HG02571 (cell line): ENCODE data around the gene TOMM7.
A peak's percentile ranks its signal among the peaks of the same experiment; 100 is the strongest.
"Not testable (repeated sequence)": the region's sequence is repeated elsewhere in the genome, so short reads cannot be mapped to it uniquely, and the experiment has no call there.

Experiments
- ATAC-seq: cut with Tn5 transposase; IDR thresholded peaks from one replicate; pipeline ENCODE4 v1.9.1; 2021; ENCODE audit warnings: mild to moderate bottlenecking, moderate library complexity; ENCODE audit not compliant: unreplicated experiment

The TOMM7 gene

DNA sequence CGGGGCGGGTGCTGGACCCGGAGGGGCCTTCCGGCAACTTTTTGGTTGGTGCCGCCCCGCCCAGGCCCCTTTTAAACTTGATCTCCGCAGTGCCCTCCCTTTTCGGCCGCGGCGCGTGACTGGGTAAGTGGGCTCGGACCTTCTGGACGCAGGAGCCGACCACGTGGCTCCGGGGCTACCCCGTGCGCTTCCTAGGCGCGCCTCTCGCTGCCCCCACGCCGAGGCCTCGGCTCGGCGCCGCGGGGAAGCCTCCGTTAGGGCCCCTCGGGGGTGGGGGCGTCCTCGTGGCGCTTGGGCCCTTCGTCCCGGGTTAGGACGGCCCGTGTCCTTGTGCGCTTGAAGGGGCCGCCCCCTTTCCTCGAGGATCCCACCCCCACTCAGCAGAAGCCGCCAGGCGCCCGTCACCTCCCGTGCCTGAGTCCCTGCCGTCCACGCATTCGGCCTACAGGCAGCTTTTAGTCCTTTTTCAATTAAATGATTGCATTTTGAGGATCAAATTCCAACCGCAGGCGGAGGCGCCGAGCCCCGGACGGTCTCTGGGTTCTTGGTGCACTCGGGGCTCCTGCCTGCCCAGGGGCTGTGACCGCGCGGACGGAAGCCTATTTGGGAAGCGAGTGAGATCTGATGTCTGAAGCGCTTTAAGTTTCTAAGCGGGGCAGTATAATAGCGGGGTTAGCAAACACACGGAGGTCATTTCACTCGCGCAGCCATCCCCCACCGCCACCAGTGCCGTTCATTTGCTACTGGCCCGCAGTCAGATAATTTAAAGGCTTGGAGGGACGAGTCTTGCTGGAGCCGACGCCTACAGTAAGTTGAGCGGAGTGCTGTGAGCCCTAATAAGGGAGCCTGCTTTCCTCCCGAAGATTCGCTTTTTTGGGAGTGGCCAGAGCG is 31.8 kb upstream of the TOMM7 start:
- ATAC-seq, result peak; percentile 80

DNA sequence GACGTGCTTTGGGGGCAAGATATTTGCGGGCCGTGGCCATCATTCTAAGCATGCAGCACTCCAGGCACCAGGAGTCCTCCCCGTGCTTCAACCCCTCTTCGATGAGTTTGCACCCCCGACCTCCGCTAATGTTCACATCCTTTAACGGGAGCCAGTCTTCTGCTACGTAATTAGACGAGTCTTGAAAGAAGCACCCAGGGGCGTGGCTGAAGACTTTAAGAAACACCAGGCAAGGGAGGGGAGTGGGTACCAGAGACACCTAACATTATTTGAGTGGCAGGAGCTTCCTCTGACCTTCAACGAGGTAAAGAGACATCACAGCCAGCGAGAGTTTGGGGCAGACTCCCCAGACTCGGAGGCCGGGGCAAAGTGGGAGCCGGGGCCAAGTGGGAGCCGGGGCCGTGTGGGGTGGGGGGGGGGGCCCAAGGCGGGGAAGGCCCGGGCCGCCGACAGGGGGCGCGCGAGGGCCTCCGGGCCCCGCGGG is 31.1 kb upstream of the TOMM7 start:
- peak; percentile 30 for ATAC-seq

DNA sequence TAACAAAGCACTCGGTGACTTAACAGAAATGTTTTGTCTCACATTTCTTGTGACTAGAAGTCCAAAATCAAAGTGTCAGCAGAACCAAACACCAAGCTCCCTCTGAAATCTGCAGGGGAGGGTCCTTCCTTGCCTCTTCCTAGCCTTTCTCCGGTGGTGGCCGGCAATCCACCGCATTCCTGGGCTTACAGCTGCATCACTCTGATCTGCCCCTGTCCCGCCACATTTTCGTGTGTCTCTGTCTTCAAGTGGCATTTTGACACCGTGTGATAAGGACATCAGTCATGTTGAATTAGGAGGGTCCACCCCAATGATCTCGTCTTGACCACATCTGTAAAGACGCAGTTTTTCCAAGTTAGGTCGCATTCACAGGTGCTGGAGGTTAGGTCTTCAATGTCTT is 30.5 kb upstream of the TOMM7 start:
- ATAC-seq, result no peak

DNA sequence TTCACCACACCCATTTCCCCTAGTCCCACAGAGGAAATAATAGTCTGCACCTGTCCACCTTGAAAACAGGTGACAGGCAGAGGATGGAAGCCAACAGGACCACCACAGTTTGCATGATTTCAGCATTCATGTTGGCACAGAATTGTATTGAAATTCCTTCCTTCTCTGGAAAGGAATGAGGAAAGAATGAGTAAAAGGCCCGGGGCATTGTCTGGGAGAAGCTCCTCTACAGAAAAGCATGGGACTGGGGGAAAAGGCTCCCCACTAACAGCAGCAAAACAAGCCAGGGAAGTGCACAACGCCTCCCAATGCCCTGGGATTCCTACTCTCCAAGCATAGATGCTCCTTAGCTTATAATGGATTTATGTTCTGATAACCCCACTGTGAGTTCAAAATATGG is 28.5 kb upstream of the TOMM7 start:
- no peak for ATAC-seq

DNA sequence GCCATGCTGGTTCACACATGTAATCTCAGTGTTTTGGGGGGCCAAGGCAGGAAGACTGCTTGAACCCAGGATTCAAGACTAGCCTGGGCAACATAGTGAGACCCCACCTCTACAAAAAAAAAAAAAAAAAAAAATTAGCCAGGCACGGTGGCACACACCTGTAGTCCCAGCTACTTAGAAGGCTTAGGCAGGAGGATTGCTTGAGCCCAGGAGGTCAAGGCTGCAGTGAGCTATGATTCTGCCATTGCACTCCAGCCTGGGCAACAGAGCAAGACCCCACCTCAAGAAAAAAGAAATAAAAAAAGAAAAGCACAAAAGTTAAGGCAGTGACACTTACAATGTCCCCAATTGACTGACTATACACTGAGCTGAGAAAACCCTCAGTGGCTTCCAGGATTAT is 27.7 kb upstream of the TOMM7 start:
- not testable (repeated sequence) for ATAC-seq

DNA sequence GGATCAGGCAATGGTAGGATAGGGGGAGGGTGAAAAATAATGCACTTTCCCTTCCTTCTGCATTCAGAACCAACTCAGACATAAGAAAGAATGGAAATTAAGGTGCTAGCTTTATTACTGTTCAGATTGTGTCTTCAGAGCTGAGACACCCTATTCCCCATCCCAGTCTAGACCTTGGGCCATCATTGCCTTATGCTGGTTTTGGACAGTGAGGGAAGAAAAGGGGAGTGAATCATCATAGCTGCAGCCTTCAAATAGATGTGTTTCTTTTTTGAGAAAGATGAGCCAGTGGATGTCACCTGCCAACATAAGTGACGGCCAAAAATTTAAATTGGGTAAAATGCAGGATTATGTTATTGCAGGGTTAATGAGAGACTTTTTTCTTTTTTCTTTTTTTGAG is 27.0 kb upstream of the TOMM7 start:
- no peak for ATAC-seq

DNA sequence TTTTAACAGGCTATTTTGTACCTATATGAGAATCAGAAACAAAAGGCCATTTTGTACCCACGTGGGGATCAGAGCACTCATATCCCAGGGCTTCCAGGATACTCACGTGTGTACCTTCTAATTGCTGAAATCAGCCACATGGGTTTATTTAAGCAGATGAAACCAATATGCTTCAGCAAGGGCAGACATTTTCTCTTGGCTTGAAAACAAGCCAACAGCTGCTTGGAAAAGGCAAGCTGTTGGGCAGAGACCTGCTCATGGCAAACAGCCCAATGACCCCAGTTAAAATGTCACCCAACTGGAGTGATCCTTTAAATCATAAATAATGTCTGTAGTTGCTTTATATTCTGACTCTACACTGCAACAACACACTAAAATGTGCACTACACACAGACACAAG is 26.5 kb upstream of the TOMM7 start:
- ATAC-seq, result no peak

DNA sequence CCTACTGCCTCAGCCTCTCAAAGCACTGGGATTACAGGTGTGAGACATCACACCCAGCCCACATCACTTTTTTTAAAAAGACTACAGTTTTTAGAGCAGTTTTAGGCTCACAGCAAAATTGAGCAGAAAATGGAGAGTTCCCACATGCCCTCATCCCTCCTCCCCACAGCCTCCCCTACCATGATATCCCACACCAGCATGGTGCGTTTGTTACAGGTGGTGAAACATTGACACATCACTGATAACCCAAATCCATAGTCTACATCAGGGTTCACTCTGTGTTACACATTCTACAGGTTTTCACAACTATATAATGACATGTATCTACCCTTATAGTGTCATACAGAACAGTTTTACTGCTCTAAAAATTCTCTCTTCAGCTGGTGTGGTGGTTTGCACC is 24.3 kb upstream of the TOMM7 start:
- ATAC-seq, result no peak

DNA sequence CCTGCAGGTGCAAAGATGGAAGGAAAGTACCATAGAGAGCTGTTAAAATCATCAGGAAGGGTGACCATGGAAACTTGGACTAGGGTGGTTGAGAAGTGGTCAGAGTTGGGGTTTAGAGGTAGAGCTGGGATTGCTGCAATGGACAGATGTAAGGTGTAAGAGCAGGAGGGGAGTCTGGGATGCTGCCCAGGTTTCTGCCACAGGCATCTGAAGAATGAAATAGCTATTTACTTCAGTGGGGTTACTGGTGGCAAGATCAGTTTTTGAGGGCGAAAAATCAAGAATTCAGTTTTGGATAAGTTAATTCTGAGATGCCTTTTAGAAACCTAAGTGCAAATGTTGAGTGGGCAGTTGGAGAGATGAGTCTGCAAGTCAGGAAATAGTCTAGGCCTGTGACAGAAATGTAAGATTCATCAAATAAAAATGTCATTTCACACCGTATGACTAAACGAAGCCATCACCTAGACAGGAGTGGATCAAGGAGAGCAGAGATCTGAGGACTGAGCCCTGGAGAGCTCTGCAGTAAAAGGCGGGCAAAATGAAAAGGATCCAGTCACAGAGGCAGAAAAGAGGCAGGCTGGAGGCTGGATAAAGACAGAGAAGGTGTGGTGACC is 22.7 kb upstream of the TOMM7 start:
- ATAC-seq, result no peak

DNA sequence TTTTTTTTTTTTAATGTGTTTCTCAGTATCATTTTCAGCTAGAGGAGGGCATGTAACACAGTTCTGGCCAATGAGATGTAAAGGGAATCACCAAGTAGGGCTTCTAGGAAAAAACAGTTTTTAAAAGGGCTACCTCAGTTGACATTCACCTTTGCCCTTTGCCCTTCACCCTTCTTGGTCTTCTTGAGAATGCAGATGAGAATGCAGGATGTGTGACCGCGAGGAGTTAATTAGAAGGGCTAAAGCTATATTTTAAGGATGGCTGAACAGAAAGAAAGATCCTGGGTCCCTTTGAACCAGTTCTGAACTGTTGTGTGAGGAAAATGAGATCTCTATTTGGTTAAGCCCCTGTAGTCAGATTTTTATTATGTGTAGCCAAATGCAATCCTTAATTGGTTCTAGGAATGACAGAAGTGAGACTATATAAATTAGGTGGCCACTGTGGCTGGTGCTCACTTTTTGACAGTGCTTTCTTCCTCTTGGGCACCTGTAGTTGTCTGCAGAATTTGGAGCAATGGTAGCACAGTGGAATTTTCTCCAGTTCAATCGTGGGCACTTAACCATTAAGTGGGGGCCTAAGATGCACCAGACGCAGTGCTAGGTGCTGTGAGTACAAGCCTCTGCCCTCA is 21.1 kb upstream of the TOMM7 start:
- ATAC-seq, result no peak

DNA sequence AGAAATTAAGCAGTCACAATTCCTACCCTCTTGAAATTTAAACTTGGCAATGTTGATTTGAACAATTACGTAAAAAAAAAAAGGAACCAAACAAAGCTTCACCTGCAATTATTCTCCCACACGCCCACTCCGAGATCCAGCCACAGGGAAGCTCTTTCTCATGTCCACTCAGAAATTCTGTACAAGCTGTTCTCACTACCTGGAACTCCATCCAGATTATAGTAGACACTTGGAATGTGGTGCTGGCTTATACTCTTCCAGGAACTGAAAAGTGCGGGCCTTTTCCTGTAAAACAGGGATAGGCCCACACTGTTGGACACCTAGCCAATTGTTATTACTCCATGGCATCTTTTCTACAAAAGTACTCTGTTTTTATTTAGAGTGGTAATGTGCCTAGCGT is 20.3 kb upstream of the TOMM7 start:
- no peak for ATAC-seq

DNA sequence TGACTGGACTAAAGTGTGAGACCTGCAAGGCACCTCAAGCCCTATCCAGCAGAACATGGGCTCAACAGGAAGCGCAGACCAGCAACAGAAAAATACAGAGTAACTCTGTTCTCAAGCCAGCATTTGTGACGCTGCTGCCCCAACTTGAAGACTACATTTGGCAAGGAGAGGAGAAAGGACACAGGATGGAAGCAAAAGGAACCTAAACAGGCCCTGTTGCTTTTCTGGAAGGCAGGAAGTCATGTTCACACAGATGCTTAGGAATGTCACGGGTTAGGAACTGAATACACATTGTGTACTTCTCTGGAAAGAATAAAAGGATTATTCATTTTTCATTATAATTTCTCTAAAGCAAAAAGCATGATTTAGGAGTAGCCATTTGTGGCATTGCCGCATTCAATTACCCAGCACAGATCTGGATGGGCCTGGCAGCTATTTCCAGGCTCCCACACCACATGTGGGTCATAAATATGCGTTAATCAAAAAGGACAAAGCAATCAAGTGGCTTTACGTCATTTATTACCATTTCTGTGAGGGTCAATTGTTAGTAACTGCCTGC is 19.8 kb upstream of the TOMM7 start:
- ATAC-seq, result no peak

DNA sequence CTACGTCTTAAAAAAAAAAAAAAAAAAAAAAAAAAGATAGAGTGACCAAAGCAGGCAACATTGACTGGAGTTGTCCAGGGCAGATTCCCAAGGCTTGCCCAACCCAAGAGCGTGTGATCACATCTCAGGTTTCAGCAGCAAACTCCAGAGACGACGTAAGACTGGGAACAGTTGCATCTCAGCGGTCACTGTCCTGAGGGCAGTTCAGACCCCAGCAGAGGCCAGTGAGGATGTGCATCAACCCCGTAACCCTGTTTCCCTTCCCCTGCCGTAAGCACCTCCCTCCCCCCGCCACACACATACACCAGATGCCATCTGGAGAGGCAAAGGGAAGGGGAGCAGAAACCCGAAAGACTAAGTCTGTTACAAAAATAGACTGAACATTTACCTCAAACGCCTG is 19.3 kb upstream of the TOMM7 start:
- no peak for ATAC-seq

DNA sequence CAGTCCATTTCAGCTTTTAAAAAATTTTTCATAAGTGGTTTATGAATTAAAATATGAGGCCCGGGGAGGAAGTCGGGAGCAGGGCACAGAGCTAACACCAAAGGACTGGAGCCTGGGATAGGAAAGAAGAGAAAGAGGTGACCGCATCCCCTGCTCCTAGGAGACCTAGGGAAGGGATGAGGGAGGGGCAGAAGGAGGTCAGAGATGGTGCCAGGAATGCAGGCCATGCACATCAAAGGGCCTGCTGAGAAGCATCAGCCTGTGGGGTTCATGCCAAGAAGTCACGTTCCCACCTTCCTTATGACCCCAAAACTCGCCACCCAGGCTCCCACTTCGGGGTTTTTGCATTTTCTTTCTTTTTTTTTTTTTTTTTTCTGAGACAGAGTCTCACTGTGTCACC is 14.7 kb upstream of the TOMM7 start:
- no peak for ATAC-seq

DNA sequence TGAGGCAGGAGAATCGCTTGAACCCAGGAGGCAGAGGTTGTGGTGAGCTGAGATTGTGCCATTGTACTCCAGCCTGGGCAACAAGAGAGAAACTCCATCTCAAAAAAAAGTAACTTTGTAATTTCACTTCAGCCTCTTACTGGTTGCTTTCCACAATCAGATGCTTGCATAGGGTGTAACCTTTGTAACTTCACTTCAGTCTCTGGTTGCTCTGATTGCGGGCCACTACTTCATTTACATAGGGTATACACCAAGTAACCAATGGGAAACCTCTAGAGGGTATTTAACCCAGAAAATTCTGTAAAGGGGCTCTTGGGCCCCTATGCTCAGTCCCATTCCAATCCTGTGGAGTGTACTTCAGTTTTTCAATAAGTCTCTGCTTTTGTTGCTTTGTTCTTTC is 13.9 kb upstream of the TOMM7 start:
- ATAC-seq, result not testable (repeated sequence)

DNA sequence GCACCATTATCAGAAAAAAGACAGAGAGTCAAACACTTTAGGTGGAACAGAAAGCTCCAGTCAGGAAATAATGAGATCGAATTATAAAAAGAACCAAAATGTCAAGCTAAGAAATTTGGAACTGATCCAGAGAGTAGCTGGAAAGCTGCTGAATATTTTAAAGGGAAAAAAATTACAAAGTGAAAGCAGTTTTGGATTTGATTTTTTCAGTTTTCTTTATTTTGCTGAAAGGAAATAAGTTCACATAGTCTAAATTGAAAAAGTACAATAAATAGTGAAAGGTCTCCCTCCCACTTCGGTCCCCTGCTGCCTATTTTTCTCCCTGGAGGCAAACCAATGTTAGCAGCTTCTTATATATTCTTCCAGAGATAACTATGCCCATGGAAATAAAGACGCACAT is 11.3 kb upstream of the TOMM7 start:
- ATAC-seq, result no peak

DNA sequence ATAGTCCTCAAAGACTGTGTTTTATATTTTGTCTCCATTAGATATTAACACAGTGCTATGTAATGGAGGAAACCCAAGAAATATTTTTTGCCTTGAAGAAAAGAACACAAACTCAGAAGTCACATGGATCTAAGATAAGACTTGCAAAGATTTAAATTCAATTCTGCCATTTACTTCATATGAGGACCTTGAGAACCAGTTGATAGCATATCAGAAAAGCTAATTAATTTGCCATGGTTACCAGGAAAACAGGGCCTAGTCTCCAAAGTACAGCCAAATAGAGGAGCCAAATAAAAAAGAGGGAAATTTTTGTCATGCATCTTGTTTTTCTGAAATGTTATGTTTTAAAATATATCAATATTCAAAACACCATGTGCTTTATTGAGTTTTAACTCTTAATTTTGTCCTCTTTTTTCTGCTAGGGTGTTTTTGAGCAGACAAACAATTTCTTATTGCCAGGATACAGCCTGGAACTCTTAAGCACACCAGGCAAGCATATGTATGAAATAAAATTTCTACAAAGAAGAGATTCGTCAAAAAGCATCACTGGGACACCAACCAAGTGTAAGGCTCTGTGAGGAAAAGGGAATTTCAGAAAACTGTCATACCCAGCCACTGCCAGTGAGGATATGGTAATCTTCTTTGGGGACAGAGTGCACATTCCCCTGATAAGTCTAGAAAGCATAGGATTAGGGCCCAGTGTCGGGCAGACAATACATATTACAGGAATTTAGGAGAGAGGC is 10.6 kb upstream of the TOMM7 start:
- no peak for ATAC-seq

DNA sequence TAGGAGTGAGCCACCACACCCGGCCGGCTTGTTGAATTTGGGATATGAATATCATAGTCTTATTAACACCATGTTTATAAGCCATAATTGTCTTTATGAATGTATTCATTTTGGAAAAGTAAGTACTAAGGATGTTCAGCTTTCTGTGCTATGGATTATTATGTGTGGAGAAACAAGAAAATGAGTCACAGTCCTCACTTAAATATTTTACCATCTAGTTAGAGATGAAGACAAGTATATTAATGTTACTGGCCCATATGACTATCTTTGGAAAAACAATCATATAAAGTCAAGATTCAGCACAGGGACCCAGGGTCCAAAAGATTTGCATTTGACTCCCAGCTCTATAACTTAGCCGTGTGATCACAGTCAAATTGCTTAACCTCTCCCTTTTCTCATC is 9.8 kb upstream of the TOMM7 start:
- no peak for ATAC-seq

DNA sequence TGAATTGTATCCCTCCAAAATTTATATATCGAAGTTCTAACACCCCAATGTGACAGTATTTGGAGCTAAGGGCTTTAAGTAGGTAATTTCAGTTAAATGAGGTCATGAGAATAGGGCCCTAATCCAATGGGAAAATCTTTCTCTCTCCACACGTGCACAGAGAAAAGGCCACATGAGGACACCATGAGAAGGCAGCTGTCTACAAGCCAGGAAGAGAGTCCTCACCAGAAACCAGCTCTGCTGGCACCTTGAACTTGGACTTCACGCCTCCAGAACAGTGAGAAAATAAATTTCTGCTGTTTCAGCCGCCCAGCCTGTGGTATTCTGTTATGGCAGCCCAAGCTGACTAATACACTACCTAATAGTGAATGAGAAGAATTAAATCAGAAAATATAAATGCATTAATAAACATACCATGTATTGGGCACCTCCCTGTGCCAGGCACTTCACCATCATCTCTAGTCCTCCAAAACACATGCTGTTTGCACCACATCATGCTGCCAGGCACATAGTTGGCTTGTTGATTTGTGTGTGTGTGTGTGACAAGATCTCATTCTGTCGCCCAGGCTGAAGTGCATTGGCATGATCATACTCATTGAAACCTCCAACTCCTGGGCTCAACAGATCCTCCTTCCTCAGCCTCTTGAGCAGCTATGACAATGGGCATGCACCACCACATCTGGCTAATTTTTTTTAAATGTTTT is 9.1 kb upstream of the TOMM7 start:
- ATAC-seq, result no peak

DNA sequence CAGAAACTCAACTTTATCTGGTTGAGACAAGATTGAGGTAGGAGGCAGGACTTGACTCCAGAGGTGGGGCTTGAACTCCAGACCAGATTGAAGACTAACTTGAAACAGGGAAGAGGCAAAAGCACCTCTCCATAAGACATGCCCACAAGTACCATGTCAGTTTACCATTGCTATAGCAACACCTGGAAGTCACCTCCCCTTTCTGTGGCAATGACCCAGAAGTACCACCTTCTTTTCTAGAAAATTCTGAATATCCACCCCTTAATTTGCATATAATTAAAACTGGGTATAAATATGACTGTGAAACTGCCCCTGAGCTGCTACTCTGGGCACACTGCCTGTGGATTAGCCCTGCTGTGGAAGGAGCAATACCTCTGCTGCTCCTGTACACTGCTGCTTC is 4.9 kb upstream of the TOMM7 start:
- ATAC-seq, result no peak
